ENCODE results near the gene GJD4. TPM values are rescaled to one million over a fixed set of nuclear protein-coding genes. Genes with fewer than 3 reads are reported as not detected.
A peak's percentile ranks its signal among the peaks of the same experiment; 100 is the strongest.

The GJD4 gene
- total and polyA plus RNA-seq, 2 donors (not counting 1 experiment from before 2014, with no cell fraction given): not detected

DNA sequence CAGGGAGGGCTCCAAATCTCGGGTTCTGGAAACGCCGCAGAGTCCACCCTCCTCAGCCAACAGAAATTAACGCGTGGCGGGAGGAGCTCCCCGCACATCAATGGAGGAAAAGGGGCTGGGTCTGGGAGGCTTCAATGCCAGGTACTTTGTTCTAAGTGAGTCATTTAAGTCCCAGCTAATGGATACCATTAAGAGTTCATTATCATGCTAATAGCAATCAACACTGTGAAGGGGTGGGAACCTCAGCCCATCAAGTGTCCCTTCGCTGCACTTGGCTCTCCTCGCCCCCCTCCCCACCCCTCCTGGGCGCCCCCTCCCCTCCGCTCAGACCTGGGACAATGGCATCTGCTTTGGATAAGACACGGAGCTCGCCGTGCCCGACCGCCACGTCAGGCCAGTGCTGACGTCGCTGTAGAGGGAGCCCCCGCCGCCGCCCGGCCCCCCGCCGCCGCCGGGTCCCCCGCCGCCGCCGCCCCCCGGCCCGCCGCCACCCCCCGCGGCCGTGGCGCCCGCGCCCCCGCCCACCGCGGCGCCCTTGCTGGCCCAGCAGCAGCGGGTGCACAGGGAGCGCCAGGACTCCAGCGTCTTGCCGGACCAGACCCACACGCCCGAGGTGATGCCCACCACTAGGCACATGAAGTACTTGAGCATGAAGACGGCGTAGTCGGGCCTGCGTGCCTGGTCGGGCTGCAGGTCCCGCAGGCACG lies 34.0 kb downstream of the GJD4 start:
- peak overlapping the region; percentile 81 for H3K4me3 Mint-ChIP-seq
- intact Hi-C loops (cut with micrococcal nuclease): no loop called here
- H3K9ac ChIP-seq (ENCODE audit: low read length): no peak overlapping the region
- peaks cover 27 to 33% of the 10 kb centered on the region in 2 donors for H3K4me1 ChIP-seq (ENCODE audit: control insufficient read depth in 2 of 2, insufficient read depth in 2 of 2, low read length in 2 of 2)
- no peak overlapping the region for H2AFZ ChIP-seq (ENCODE audit: insufficient read depth, low read depth, low read length, poor library complexity, severe bottlenecking)
- ATAC-seq (ENCODE audit: low read depth) (no peak), DNase-seq (no peak)
- H3K27me3 Mint-ChIP-seq: peaks cover 43% of the 10 kb centered on the region
- no peaks in the 10 kb centered on the region for H3K36me3 ChIP-seq (replicated peaks in 1 of 2; ENCODE audit: control extremely low read depth in 1 of 2, control insufficient read depth in 1 of 2, extremely low read depth in 1 of 2, insufficient read depth in 2 of 2, low read length in 1 of 2)
- TF ChIP-seq EZH2 (IDR thresholded peaks at IDR 0.05; ENCODE audit: borderline replicate concordance, insufficient read depth, low read depth, low read length, poor library complexity, severe bottlenecking): no peak
- TF ChIP-seq, protein P1, sequence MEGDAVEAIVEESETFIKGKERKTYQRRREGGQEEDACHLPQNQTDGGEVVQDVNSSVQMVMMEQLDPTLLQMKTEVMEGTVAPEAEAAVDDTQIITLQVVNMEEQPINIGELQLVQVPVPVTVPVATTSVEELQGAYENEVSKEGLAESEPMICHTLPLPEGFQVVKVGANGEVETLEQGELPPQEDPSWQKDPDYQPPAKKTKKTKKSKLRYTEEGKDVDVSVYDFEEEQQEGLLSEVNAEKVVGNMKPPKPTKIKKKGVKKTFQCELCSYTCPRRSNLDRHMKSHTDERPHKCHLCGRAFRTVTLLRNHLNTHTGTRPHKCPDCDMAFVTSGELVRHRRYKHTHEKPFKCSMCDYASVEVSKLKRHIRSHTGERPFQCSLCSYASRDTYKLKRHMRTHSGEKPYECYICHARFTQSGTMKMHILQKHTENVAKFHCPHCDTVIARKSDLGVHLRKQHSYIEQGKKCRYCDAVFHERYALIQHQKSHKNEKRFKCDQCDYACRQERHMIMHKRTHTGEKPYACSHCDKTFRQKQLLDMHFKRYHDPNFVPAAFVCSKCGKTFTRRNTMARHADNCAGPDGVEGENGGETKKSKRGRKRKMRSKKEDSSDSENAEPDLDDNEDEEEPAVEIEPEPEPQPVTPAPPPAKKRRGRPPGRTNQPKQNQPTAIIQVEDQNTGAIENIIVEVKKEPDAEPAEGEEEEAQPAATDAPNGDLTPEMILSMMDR (IDR thresholded peaks at IDR 0.05): no peak
- ChIA-PET CTCF (no interaction called here), POLR2A (no interaction called here)
- peaks cover 0 to 59% (median 30%) of the 10 kb centered on the region in 4 experiments for H3K27me3 ChIP-seq (replicated peaks in 1 of 4; ENCODE audit: control extremely low read depth in 1 of 4, control insufficient read depth in 3 of 4, insufficient read depth in 4 of 4, low read length in 3 of 4)
- H3K4me1 Mint-ChIP-seq: peaks cover 37% of the 10 kb centered on the region
- no peak overlapping the region for H3K27ac ChIP-seq (ENCODE audit: low read length in 2 of 2)
- WGBS (ENCODE audit: insufficient coverage): 9% methylated on average over 45 of the region's 57 CpGs
- no peaks in the 10 kb centered on the region for H4K20me1 ChIP-seq (ENCODE audit: control insufficient read depth, insufficient read depth, low read length, poor library complexity, severe bottlenecking)
- peaks cover 0 to 9% (median 0%) of the 10 kb centered on the region in 3 donors for H3K9me3 ChIP-seq (ENCODE audit: control extremely low read depth in 1 of 3, control insufficient read depth in 2 of 3, insufficient read depth in 1 of 3, low read length in 2 of 3)
- H3K79me2 ChIP-seq (ENCODE audit: control insufficient read depth, insufficient read depth, low read length): no peaks in the 10 kb centered on the region
- H3K4me3 ChIP-seq (ENCODE audit: control extremely low read depth in 1 of 5, extremely low read depth in 1 of 5, insufficient read depth in 1 of 5, low read depth in 2 of 5, low read length in 4 of 5): no peak overlapping the region
- peak overlapping the region; percentile 83 for H3K4me2 ChIP-seq (replicated peaks; ENCODE audit: low read depth, low read length, poor library complexity, severe bottlenecking)
- H3K27ac Mint-ChIP-seq: no peak overlapping the region
- no peaks in the 10 kb centered on the region for H3K9me3 Mint-ChIP-seq (ENCODE audit: insufficient read depth)

DNA sequence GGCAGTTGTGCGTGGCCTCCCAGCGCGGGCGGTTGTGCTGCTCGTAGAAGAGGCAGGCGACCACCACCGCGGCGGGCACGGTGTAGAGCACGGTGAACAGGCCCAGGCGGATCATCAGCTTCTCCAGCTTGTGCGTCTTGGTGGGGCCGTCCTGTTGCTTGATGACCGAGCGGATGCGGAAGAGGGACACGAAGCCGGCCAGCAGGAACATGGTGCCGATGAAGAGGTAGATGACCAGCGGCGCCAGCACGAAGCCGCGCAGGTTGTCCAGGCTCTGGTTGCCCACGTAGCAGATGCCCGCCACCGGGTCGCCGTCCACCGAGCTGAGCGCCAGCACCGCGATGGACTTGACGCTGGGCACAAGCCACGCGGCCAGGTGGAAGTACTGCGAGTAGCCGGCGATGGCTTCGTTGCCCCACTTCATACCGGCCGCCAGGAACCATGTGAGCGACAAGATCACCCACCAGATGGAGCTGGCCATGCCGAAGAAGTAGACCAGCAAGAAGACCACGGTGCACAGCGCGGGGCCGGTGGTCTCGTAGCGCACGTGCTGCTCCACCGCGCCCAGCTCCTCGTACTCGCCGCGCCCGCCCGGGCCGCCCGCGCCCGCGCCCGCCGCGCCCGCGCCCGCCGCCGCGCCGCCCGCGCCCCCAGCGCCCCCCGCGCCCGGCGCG lies 34.7 kb downstream of the GJD4 start:
- no peak overlapping the region for H3K27ac ChIP-seq (ENCODE audit: low read length in 2 of 2)
- no peak for ATAC-seq (ENCODE audit: low read depth)
- H3K4me3 ChIP-seq (ENCODE audit: control extremely low read depth in 1 of 5, extremely low read depth in 1 of 5, insufficient read depth in 1 of 5, low read depth in 2 of 5, low read length in 4 of 5): peak overlapping the region in 2 of 5 experiments; percentile 45 to 46
- H3K79me2 ChIP-seq (ENCODE audit: control insufficient read depth, insufficient read depth, low read length): no peaks in the 10 kb centered on the region
- CTCF ChIA-PET: no interaction called here
- 9% methylated on average over 83 of the region's 83 CpGs for WGBS (ENCODE audit: insufficient coverage)
- DNase-seq: peak; percentile 38
- Mint-ChIP-seq H3K4me3 (peak overlapping the region; percentile 92), H3K4me1 (peaks cover 37% of the 10 kb centered on the region), H3K9me3 (ENCODE audit: insufficient read depth) (no peaks in the 10 kb centered on the region), H3K27me3 (peaks cover 46% of the 10 kb centered on the region), H3K27ac (no peak overlapping the region)
- H3K9me3 ChIP-seq (ENCODE audit: control extremely low read depth in 1 of 3, control insufficient read depth in 2 of 3, insufficient read depth in 1 of 3, low read length in 2 of 3): peaks cover 0 to 9% (median 0%) of the 10 kb centered on the region in 3 donors
- peak overlapping the region; percentile 59 for H2AFZ ChIP-seq (ENCODE audit: insufficient read depth, low read depth, low read length, poor library complexity, severe bottlenecking)
- no peaks in the 10 kb centered on the region for H4K20me1 ChIP-seq (ENCODE audit: control insufficient read depth, insufficient read depth, low read length, poor library complexity, severe bottlenecking)
- intact Hi-C loops (cut with micrococcal nuclease): loop anchor here (5.0 kb wide), 2 partner anchors 303 to 513 kb away; partner anchors contain the start of genes CCNY and CREM
- POLR2A ChIA-PET: no interaction called here
- peaks cover 27 to 33% of the 10 kb centered on the region in 2 donors for H3K4me1 ChIP-seq (ENCODE audit: control insufficient read depth in 2 of 2, insufficient read depth in 2 of 2, low read length in 2 of 2)
- H3K4me2 ChIP-seq (replicated peaks; ENCODE audit: low read depth, low read length, poor library complexity, severe bottlenecking): peak overlapping the region; percentile 83
- no peak overlapping the region for H3K9ac ChIP-seq (ENCODE audit: low read length)
- peaks cover 0 to 59% (median 30%) of the 10 kb centered on the region in 4 experiments for H3K27me3 ChIP-seq (replicated peaks in 1 of 4; ENCODE audit: control extremely low read depth in 1 of 4, control insufficient read depth in 3 of 4, insufficient read depth in 4 of 4, low read length in 3 of 4)
- peak; percentile 61 for TF ChIP-seq EZH2 (IDR thresholded peaks at IDR 0.05; ENCODE audit: borderline replicate concordance, insufficient read depth, low read depth, low read length, poor library complexity, severe bottlenecking)
- TF ChIP-seq, protein P1 (IDR thresholded peaks at IDR 0.05): no peak
- H3K36me3 ChIP-seq (replicated peaks in 1 of 2; ENCODE audit: control extremely low read depth in 1 of 2, control insufficient read depth in 1 of 2, extremely low read depth in 1 of 2, insufficient read depth in 2 of 2, low read length in 1 of 2): no peaks in the 10 kb centered on the region
